GM23248 (cell line): ENCODE results near the gene CEP164.

Source experiments
- EZH2 ChIP-seq: fragments of 200-600 bp; sonication (generic); IDR thresholded peaks from 2 replicates; pipeline ENCODE4 v1.6.1; 2018; ENCODE audit warnings: antibody characterized with exemption, mild to moderate bottlenecking; ENCODE audit not compliant: insufficient read depth, poor library complexity, severe bottlenecking
- EZH2phosphoT487 ChIP-seq: fragments of 200-600 bp; sonication (generic); IDR thresholded peaks from 2 replicates; pipeline ENCODE4 v1.6.1; 2018; ENCODE audit warnings: antibody characterized with exemption, moderate library complexity, mild to moderate bottlenecking, low read depth; ENCODE audit not compliant: insufficient read depth

GRCh38 chr11:117281159-117281558 is 46.5 kb upstream of the CEP164 start:
- TF ChIP-seq EZH2phosphoT487 = no peak
- no peak for TF ChIP-seq EZH2
